CD4-positive, alpha-beta T cell treated with Interleukin-6 for 4 hours (primary cell): ENCODE results near the gene TLCD3A.
"Not testable (repeated sequence)": the region's sequence is repeated elsewhere in the genome, so short reads cannot be mapped to it uniquely, and the experiment has no call there.

Experiments
- DNase-seq: peaks from one replicate; pipeline ENCODE4 v3.0.0-alpha.2; 2020; ENCODE audit warnings: mixed read lengths

TLCD3A gene

GRCh38 chr17:718075-718474 lies 14.3 kb upstream of the TLCD3A start:
- no peak for DNase-seq

GRCh38 chr17:720706-721539 lies 11.5 kb upstream of the TLCD3A start:
- DNase-seq: no peak

- no peak for DNase-seq
Observed at GRCh38 chr17:721540-721937, 10.9 kb upstream of the TLCD3A start.

GRCh38 chr17:725084-725483 lies 7.3 kb upstream of the TLCD3A start:
- DNase-seq: no peak

GRCh38 chr17:725746-726145 lies 6.7 kb upstream of the TLCD3A start:
- DNase-seq: no peak

GRCh38 chr17:726271-726919 lies 6.0 kb upstream of the TLCD3A start:
- no peak for DNase-seq

GRCh38 chr17:728911-729310 lies 3.5 kb upstream of the TLCD3A start:
- no peak for DNase-seq

GRCh38 chr17:731644-732066 lies 741 bp upstream of the TLCD3A start:
- DNase-seq: no peak

GRCh38 chr17:732902-733720 lies 715 bp downstream of the TLCD3A start:
- peak; percentile 46 for DNase-seq

- no peak for DNase-seq
Observed at GRCh38 chr17:733743-734142, 1.3 kb downstream of the TLCD3A start.

GRCh38 chr17:737561-738113 lies 5.2 kb downstream of the TLCD3A start:
- no peak for DNase-seq

- DNase-seq: peak; percentile 8
Observed at GRCh38 chr17:740240-741017, 8.0 kb downstream of the TLCD3A start.

- DNase-seq: no peak
Observed at GRCh38 chr17:742147-742793, 9.9 kb downstream of the TLCD3A start.

GRCh38 chr17:743139-743538 lies 10.7 kb downstream of the TLCD3A start:
- no peak for DNase-seq

- no peak for DNase-seq
Observed at GRCh38 chr17:744937-745336, 12.5 kb downstream of the TLCD3A start.

- DNase-seq: no peak
Observed at GRCh38 chr17:745406-745805, 13.0 kb downstream of the TLCD3A start.

- no peak for DNase-seq
Observed at GRCh38 chr17:746181-746580, 13.8 kb downstream of the TLCD3A start.

- no peak for DNase-seq
Observed at GRCh38 chr17:746783-747629, 14.6 kb downstream of the TLCD3A start.

- DNase-seq: not testable (repeated sequence)
Observed at GRCh38 chr17:748604-749003, 16.2 kb downstream of the TLCD3A start.

- DNase-seq: not testable (repeated sequence)
Observed at GRCh38 chr17:749359-749758, 17.0 kb downstream of the TLCD3A start.
